ENCODE measurements around the gene CLEC18A. TPM values are rescaled to one million over a fixed set of nuclear protein-coding genes. Genes with fewer than 3 reads are reported as not detected.

The CLEC18A gene
- polyA plus RNA-seq, 2 of the 4 experiments (the other 2 are of a cell fraction): 0.23 TPM; not detected in 1

DNA sequence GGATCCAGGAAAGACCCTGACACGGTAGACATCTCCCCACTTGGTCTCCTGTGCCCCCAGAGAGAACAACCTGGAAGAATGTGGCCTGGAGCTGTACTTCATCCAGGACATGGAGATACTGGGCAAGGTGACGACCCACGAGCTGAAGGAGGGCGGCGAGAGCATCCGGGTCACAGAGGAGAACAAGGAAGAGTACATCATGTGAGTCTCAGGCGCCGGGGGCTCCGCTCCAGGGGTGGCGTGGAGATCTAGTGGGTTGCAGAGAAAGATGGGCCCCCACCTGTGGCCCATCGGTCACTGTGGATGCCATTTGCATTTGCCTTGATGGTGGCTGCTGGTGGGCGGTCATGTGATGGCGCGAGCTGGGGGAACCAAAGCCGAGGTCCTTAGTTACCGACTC lies 14.9 kb upstream of the CLEC18A start:
- POLR2A ChIA-PET: interaction anchor here (0.5 kb wide), 1 partner anchor 124 kb away, joined by 4 read pairs; no protein-coding TSS in a partner anchor
- Histone ChIP-seq H3K4me3 (no peak overlapping the region), H3K9me3 (no peaks in the 10 kb centered on the region), H3K4me1 (no peaks in the 10 kb centered on the region), H3K4me2 (no peak overlapping the region), H3K27ac (no peak overlapping the region)
- ATAC-seq: no peak
- no peak for DNase-seq (ENCODE audit: low read depth in 1 of 2, low spot score in 1 of 2)
- TF ChIP-seq NPAS2 (CRISPR knock-in tag; IDR thresholded peaks at IDR 0.05; ENCODE audit: borderline replicate concordance): no peak
- CTCF ChIA-PET: interaction anchor here (1.0 to 17.7 kb wide), 11 partner anchors 16 to 171 kb away, joined by 3 to 288 read pairs (median 9); no protein-coding TSS in a partner anchor
- WGBS (ENCODE audit: missing lambda C conversion rate): 90% methylated on average over 16 of the region's 16 CpGs
- FAIRE-seq: no peak

DNA sequence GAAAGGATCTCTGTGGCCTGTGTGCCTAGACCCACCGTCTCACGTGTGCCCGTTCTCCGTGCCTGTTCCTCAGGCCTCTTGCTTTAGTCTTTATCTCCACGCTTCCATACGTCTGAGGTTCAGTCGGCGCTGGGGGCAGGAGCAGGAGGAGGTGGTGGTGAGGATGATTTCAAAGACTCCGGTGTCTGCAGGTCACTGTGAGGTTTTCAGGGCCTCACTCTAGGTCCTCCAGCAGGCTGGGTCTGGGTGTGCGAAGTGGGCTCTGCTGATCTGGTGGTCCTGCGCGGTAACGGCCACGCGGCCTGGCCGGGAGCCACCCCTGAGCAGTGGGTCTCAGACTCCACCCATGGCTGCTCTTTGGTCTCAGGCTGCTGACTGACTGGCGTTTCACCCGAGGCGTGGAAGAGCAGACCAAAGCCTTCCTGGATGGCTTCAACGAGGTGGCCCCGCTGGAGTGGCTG lies 14.4 kb upstream of the CLEC18A start:
- no peak overlapping the region for H3K27ac ChIP-seq
- 96% methylated on average over 12 of the region's 21 CpGs for WGBS (ENCODE audit: missing lambda C conversion rate)
- H3K4me2 ChIP-seq: no peak overlapping the region
- POLR2A ChIA-PET: no interaction called here
- ATAC-seq: no peak
- H3K4me1 ChIP-seq: no peaks in the 10 kb centered on the region
- DNase-seq (ENCODE audit: low read depth in 1 of 2, low spot score in 1 of 2): no peak
- H3K4me3 ChIP-seq: no peak overlapping the region
- H3K9me3 ChIP-seq: no peaks in the 10 kb centered on the region
- FAIRE-seq: no peak
- TF ChIP-seq ZSCAN20 (CRISPR knock-in tag; IDR thresholded peaks at IDR 0.05): no peak
- TF ChIP-seq, protein P1, sequence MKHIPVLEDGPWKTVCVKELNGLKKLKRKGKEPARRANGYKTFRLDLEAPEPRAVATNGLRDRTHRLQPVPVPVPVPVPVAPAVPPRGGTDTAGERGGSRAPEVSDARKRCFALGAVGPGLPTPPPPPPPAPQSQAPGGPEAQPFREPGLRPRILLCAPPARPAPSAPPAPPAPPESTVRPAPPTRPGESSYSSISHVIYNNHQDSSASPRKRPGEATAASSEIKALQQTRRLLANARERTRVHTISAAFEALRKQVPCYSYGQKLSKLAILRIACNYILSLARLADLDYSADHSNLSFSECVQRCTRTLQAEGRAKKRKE (CRISPR knock-in tag; IDR thresholded peaks at IDR 0.05; ENCODE audit: low read depth): no peak
- no peak for TF ChIP-seq GATA3 (IDR thresholded peaks at IDR 0.05; ENCODE audit: borderline replicate concordance)
- no peak for TF ChIP-seq EHF (CRISPR knock-in tag; IDR thresholded peaks at IDR 0.05)
- TF ChIP-seq, protein P2, sequence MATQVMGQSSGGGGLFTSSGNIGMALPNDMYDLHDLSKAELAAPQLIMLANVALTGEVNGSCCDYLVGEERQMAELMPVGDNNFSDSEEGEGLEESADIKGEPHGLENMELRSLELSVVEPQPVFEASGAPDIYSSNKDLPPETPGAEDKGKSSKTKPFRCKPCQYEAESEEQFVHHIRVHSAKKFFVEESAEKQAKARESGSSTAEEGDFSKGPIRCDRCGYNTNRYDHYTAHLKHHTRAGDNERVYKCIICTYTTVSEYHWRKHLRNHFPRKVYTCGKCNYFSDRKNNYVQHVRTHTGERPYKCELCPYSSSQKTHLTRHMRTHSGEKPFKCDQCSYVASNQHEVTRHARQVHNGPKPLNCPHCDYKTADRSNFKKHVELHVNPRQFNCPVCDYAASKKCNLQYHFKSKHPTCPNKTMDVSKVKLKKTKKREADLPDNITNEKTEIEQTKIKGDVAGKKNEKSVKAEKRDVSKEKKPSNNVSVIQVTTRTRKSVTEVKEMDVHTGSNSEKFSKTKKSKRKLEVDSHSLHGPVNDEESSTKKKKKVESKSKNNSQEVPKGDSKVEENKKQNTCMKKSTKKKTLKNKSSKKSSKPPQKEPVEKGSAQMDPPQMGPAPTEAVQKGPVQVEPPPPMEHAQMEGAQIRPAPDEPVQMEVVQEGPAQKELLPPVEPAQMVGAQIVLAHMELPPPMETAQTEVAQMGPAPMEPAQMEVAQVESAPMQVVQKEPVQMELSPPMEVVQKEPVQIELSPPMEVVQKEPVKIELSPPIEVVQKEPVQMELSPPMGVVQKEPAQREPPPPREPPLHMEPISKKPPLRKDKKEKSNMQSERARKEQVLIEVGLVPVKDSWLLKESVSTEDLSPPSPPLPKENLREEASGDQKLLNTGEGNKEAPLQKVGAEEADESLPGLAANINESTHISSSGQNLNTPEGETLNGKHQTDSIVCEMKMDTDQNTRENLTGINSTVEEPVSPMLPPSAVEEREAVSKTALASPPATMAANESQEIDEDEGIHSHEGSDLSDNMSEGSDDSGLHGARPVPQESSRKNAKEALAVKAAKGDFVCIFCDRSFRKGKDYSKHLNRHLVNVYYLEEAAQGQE (IDR thresholded peaks at IDR 0.05): no peak
- TF ChIP-seq JUN (IDR thresholded peaks at IDR 0.05): no peak
- TF ChIP-seq CHD4 (IDR thresholded peaks at IDR 0.05; ENCODE audit: borderline replicate concordance): no peak
- TF ChIP-seq HEYL (CRISPR knock-in tag; IDR thresholded peaks at IDR 0.05): no peak
- TF ChIP-seq HOXA7 (CRISPR knock-in tag; IDR thresholded peaks at IDR 0.05): no peak
- CTCF ChIA-PET: interaction anchor here (0.6 to 17.7 kb wide), 36 partner anchors 7 to 786 kb away, joined by 3 to 288 read pairs (median 5); partner anchors contain the start of gene WWP2

DNA sequence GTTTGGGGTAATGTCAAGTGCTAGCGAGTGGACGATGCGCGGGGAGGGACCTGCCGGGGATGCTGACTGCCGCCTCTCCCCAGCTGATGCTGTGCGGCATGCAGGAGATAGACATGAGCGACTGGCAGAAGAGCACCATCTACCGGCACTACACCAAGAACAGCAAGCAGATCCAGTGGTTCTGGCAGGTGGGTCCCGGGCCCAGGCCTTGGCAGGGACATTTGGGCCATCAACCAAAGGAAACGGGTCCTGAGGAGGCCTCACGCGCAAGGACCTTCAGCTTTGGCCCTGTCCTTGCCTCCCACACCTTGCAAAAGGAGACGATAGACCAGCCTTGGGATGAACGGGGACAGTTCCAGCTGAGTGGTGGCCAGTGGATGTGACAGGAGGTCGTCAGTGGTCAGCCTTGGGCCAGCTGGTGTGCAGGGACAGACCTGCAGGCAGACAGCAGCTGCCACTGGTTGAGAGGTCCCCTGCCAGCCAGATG lies 13.6 kb upstream of the CLEC18A start:
- no peak overlapping the region for H3K4me3 ChIP-seq
- POLR2A ChIA-PET: no interaction called here
- H3K27ac ChIP-seq: no peak overlapping the region
- no peaks in the 10 kb centered on the region for H3K9me3 ChIP-seq
- no peak overlapping the region for H3K4me2 ChIP-seq
- H3K4me1 ChIP-seq: no peaks in the 10 kb centered on the region
- DNase-seq (ENCODE audit: low read depth in 1 of 2, low spot score in 1 of 2): peak; percentile 60 to 72
- CTCF ChIA-PET: interaction anchor here (0.6 to 17.7 kb wide), 36 partner anchors 8 to 787 kb away, joined by 3 to 288 read pairs (median 5); partner anchors contain the start of gene WWP2
- peak; percentile 91 to 92 for ATAC-seq
- FAIRE-seq: no peak
- TF ChIP-seq SMC3 (IDR thresholded peaks at IDR 0.05) (peak; percentile 55), RAD21 (conservative IDR thresholded peaks at IDR 0.05 in 1 of 2, IDR thresholded peaks at IDR 0.05 in 1 of 2) (peak; percentile 76 to 85), FOXS1 (CRISPR knock-in tag; IDR thresholded peaks at IDR 0.05) (no peak)
- TF ChIP-seq, protein P3, sequence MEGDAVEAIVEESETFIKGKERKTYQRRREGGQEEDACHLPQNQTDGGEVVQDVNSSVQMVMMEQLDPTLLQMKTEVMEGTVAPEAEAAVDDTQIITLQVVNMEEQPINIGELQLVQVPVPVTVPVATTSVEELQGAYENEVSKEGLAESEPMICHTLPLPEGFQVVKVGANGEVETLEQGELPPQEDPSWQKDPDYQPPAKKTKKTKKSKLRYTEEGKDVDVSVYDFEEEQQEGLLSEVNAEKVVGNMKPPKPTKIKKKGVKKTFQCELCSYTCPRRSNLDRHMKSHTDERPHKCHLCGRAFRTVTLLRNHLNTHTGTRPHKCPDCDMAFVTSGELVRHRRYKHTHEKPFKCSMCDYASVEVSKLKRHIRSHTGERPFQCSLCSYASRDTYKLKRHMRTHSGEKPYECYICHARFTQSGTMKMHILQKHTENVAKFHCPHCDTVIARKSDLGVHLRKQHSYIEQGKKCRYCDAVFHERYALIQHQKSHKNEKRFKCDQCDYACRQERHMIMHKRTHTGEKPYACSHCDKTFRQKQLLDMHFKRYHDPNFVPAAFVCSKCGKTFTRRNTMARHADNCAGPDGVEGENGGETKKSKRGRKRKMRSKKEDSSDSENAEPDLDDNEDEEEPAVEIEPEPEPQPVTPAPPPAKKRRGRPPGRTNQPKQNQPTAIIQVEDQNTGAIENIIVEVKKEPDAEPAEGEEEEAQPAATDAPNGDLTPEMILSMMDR (IDR thresholded peaks at IDR 0.05): peak; percentile 60
- 62% methylated on average over 16 of the region's 16 CpGs for WGBS (ENCODE audit: missing lambda C conversion rate)
